Left ventricle myocardium inferior (tissue), 1 donor: Measurements from ENCODE around the gene EIF3B. TPM values are rescaled to one million over a fixed set of nuclear protein-coding genes. Genes with fewer than 3 reads are reported as not detected.
A peak's percentile ranks its signal among the peaks of the same experiment; 100 is the strongest.

Experiments
- DNase-seq: peaks from one replicate; pipeline ENCODE4 v3.0.0-alpha.2; 2020
- H3K27ac ChIP-seq: fragments of 200-600 bp; replicated peaks from 2 replicates; pipeline ENCODE4 v1.8.0; 2021
- H3K27me3 ChIP-seq: fragments of 200-600 bp; 2 replicates; pipeline ENCODE4 v1.8.0; 2021; ENCODE audit warnings: low read depth
- H3K36me3 ChIP-seq: fragments of 200-600 bp; 2 replicates; pipeline ENCODE4 v1.8.0; 2021
- H3K4me1 ChIP-seq: fragments of 200-600 bp; 2 replicates; pipeline ENCODE4 v1.8.0; 2021
- H3K4me3 ChIP-seq: fragments of 200-600 bp; 2 replicates; pipeline ENCODE4 v1.8.0; 2021; ENCODE audit warnings: mild to moderate bottlenecking, moderate library complexity
- H3K9me3 ChIP-seq: fragments of 200-600 bp; replicated peaks from 2 replicates; pipeline ENCODE4 v1.8.0; 2021
- intact Hi-C: fragments of 100-400 bp; cut with micrococcal nuclease; formaldehyde crosslinking; loops from one replicate; pipeline ENCODE4 v1.11.0; 2022
- total RNA-seq: library from RNA; stranded (reverse); fragmentation: NEBNext Ultra II Directional; extraction: Animal tissue kit (Norgen Biotek cat#: 25700); gene quantifications from one replicate; pipeline ENCODE4 v1.2.1, GENCODE V29; 2021
- TF ChIP-seq, protein P1 (sequence below): fragments of 200-600 bp; IDR thresholded peaks from 2 replicates; pipeline ENCODE4 v1.8.0; 2021; ENCODE audit warnings: antibody characterized with exemption, mild to moderate bottlenecking, borderline replicate concordance
- donor health status: DM: no; HTN: yes; CAD: no; lungs with severe emphysema.

The EIF3B gene
- total RNA-seq, 1 donor from 2014 or later = 68.9 TPM

DNA sequence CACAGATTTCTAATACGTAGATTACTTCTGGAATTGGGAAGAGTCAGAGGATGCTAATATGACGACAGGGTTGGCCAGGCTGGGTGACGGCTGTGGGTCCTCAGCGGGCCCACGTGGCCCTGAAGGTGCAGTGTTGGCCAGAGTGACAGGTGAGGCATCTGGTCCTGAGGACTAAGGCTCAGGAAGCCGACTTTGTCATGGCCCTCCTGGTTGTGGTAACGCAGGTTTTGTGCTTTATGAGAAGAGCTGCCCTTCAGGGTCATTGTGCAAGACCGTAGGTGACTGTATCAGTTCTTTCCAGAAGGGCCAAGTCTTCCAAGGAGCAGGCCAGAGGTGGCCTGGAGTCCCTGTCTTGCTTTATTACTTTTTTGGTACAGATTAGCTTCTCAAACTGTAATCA lies 2.5 kb downstream of the EIF3B start:
- peaks cover 73% of the 10 kb centered on the region for H3K4me1 ChIP-seq
- H3K4me3 ChIP-seq = peak overlapping the region; percentile 99
- TF ChIP-seq, protein P1, sequence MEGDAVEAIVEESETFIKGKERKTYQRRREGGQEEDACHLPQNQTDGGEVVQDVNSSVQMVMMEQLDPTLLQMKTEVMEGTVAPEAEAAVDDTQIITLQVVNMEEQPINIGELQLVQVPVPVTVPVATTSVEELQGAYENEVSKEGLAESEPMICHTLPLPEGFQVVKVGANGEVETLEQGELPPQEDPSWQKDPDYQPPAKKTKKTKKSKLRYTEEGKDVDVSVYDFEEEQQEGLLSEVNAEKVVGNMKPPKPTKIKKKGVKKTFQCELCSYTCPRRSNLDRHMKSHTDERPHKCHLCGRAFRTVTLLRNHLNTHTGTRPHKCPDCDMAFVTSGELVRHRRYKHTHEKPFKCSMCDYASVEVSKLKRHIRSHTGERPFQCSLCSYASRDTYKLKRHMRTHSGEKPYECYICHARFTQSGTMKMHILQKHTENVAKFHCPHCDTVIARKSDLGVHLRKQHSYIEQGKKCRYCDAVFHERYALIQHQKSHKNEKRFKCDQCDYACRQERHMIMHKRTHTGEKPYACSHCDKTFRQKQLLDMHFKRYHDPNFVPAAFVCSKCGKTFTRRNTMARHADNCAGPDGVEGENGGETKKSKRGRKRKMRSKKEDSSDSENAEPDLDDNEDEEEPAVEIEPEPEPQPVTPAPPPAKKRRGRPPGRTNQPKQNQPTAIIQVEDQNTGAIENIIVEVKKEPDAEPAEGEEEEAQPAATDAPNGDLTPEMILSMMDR = no peak
- H3K27me3 ChIP-seq = no peaks in the 10 kb centered on the region
- no peak for DNase-seq
- peaks cover 33% of the 10 kb centered on the region for H3K36me3 ChIP-seq
- no peaks in the 10 kb centered on the region for H3K9me3 ChIP-seq
- intact Hi-C loops = loop anchor here (5.0 kb wide), 1 partner anchor 780 kb away; no protein-coding TSS in a partner anchor
- no peak overlapping the region for H3K27ac ChIP-seq

DNA sequence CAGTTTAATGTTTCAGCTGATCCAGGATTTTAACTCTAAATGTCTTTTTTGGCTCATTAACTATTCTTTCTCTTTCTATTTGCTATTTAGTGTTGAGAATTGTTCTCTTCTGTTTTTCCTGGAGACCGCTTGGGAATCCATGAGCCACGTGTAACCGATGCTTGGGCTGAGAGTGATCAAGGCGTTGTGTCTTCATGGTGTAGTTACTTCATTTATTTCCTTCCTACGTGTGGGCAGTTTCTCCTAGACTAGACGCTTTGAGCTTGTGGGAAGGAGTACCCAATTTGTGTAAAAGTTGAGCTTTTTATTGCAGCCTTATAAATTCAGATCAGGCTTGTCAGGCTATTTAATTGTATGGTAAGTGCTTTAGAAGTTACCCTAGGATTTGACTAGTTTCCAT lies 2.9 kb downstream of the EIF3B start:
- no peak overlapping the region for H3K27ac ChIP-seq
- H3K4me3 ChIP-seq = no peak overlapping the region

DNA sequence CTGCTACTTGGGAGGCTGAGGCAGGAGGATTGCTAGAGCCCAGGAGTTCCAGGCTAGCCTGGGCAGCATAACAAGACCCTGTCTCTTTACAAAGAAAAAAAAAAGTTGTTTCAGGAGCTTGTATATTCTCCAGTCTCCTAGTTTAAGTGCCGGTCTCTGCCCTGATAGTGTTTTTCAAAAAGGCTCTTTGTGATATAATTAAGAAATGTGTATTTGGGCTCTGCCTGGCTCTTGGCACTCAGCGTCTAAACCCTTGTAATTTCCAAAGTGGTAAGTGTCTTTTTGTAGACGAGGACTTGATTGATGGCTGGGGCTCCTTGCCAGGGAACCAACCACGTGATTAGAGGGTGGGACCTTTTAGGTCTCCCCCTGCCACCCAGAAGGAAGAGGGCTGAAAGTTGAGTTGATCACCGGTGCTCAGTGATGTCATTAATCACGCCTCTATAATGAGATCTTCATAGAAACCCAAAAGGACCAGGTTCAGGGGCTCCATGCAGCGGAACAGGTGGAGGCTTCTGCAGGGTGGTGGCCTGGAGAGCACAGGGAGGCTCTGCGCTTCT lies 4.4 kb downstream of the EIF3B start:
- Histone ChIP-seq H3K4me1 (peaks cover 64% of the 10 kb centered on the region), H3K9me3 (no peaks in the 10 kb centered on the region), H3K27me3 (no peaks in the 10 kb centered on the region), H3K36me3 (peaks cover 52% of the 10 kb centered on the region), H3K4me3 (no peak overlapping the region), H3K27ac (no peak overlapping the region)
- TF ChIP-seq, protein P1 = no peak
- no peak for DNase-seq
- intact Hi-C loops = loop anchor here (5.0 kb wide), 1 partner anchor 782 kb away; no protein-coding TSS in a partner anchor

More for the DNA sequence above, 2.9 kb downstream of the EIF3B start:
- Histone ChIP-seq H3K9me3 (no peaks in the 10 kb centered on the region), H3K27me3 (no peaks in the 10 kb centered on the region), H3K36me3 (peaks cover 37% of the 10 kb centered on the region), H3K4me1 (peaks cover 73% of the 10 kb centered on the region)
- TF ChIP-seq, protein P1 = no peak
- DNase-seq = no peak
- intact Hi-C loops = loop anchor here (5.0 kb wide), 1 partner anchor 780 kb away; no protein-coding TSS in a partner anchor

DNA sequence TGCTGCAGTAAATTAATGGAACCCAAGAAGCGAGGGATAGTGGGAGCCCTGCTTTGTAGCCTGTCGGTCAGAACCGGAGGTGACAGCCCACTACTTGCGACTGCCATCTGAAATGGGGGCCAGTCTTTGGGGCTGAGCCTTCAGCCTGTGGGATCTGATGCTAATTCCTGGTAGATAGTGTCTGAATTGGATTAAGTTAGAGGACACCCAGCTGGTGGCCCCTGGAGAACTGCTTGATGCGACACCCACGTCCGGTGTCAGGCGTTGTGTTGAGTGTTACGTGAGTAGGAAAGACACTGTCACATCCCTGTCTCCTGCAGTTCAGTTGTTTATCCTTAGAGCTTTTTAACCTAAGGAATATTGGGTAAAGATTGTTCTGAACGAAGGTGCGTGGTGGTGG lies 5.0 kb downstream of the EIF3B start:
- peaks cover 58% of the 10 kb centered on the region for H3K36me3 ChIP-seq

DNA sequence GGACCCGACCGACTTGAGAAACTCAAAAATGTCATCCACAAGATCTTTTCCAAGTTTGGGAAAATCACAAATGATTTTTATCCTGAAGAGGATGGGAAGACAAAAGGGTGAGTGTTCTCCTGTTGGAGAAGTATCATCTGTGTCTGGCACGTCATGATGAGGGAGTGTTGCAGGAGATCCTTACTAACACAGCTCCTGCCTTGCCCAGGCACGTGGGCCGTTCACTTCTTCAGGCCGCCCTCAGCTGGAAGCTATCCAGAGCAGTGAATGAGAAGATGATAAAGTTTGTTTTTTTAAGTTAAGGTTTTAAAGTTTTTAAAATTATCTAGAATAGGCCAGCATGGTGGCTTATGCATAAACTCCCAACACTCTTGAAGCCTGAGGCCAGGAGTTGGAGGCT lies 6.2 kb downstream of the EIF3B start:
- intact Hi-C loops = no loop called here
- TF ChIP-seq, protein P1 = no peak
- Histone ChIP-seq H3K9me3 (no peaks in the 10 kb centered on the region), H3K4me3 (no peak overlapping the region), H3K27me3 (no peaks in the 10 kb centered on the region), H3K4me1 (peaks cover 55% of the 10 kb centered on the region), H3K36me3 (peaks cover 70% of the 10 kb centered on the region), H3K27ac (no peak overlapping the region)
- no peak for DNase-seq

More for the DNA sequence above, 5.0 kb downstream of the EIF3B start:
- Histone ChIP-seq H3K9me3 (no peaks in the 10 kb centered on the region), H3K4me1 (peaks cover 64% of the 10 kb centered on the region), H3K27ac (no peak overlapping the region), H3K4me3 (no peak overlapping the region), H3K27me3 (no peaks in the 10 kb centered on the region)
- TF ChIP-seq, protein P1 = no peak
- intact Hi-C loops = loop anchor here (5.0 kb wide), 1 partner anchor 782 kb away; no protein-coding TSS in a partner anchor
- no peak for DNase-seq
